ENCODE results near the gene BRINP1. TPM values are rescaled to one million over a fixed set of nuclear protein-coding genes. Genes with fewer than 3 reads are reported as not detected.

The BRINP1 gene
- total and polyA plus RNA-seq, 2 donors (not counting 3 experiments of a cell fraction or from before 2014, with no cell fraction given): 0.04 TPM; not detected in 1

GRCh38 chr9:119159386-119159785 is 209.8 kb downstream of the BRINP1 start:
- no peak overlapping the region for H3K9ac ChIP-seq (replicated peaks; ENCODE audit: extremely low read depth, insufficient read depth, low read length)
- ChIA-PET POLR2A (no interaction called here), CTCF (no interaction called here)
- intact Hi-C loops (cut with micrococcal nuclease): no loop called here
- no TSS peak for BruUV-seq (replicated peaks)
- H3K27ac ChIP-seq (ENCODE audit: insufficient read depth, low read depth, low read length): no peak overlapping the region
- no peak overlapping the region for H3K4me2 ChIP-seq (ENCODE audit: insufficient read depth, low read length)
- H3K27me3 ChIP-seq (ENCODE audit: control insufficient read depth in 2 of 2, insufficient read depth in 2 of 2, low read length in 2 of 2): no peaks in the 10 kb centered on the region
- no peak overlapping the region for H3K4me3 ChIP-seq (replicated peaks in 1 of 3; ENCODE audit: insufficient read depth in 1 of 3, low read depth in 1 of 3, low read length in 3 of 3)
- DNase-seq (ENCODE audit: low read depth, low spot score) (no peak), FAIRE-seq (no peak)
- no peaks in the 10 kb centered on the region for H3K9me3 ChIP-seq (replicated peaks; ENCODE audit: control insufficient read depth, insufficient read depth, low read length)
- no peaks in the 10 kb centered on the region for H3K36me3 ChIP-seq (ENCODE audit: control insufficient read depth in 2 of 2, extremely low read depth in 1 of 2, insufficient read depth in 2 of 2, low read length in 2 of 2)
- H3K9me1 ChIP-seq (replicated peaks; ENCODE audit: control insufficient read depth, extremely low read depth, insufficient read depth, low read length): no peaks in the 10 kb centered on the region
- H2AFZ ChIP-seq (ENCODE audit: low read depth, low read length): no peak overlapping the region
- TF ChIP-seq MAX (IDR thresholded peaks at IDR 0.05; ENCODE audit: insufficient read depth, insufficient read length) (no peak), EZH2 (IDR thresholded peaks at IDR 0.05; ENCODE audit: borderline replicate concordance, low read depth, low read length, severe bottlenecking) (no peak), JUN (IDR thresholded peaks at IDR 0.05; ENCODE audit: borderline replicate concordance, insufficient read depth, insufficient read length, low read depth) (no peak), FOS (IDR thresholded peaks at IDR 0.05; ENCODE audit: borderline replicate concordance, insufficient read depth, low read length) (no peak), POLR2AphosphoS5 (IDR thresholded peaks at IDR 0.05; ENCODE audit: insufficient read depth, low read depth, low read length) (no peak)
- dilution Hi-C loops (cut with MboI; ENCODE audit: extremely low pct_ligation_motif_present, low sequenced_read_pairs): no loop called here
- H3K4me1 ChIP-seq (ENCODE audit: control insufficient read depth, extremely low read depth, insufficient read depth, low read length): no peaks in the 10 kb centered on the region
- H4K20me1 ChIP-seq (replicated peaks; ENCODE audit: control insufficient read depth, extremely low read depth, insufficient read depth, low read length): no peaks in the 10 kb centered on the region
- H3K79me2 ChIP-seq (ENCODE audit: control insufficient read depth, insufficient read depth, low read length): no peaks in the 10 kb centered on the region

- CTCF ChIA-PET: interaction anchor here (0.7 kb wide), 1 partner anchor 352 kb away, joined by 5 read pairs; no protein-coding TSS in a partner anchor
- H3K4me2 ChIP-seq (ENCODE audit: insufficient read depth, low read length): no peak overlapping the region
- no peaks in the 10 kb centered on the region for H3K4me1 ChIP-seq (ENCODE audit: control insufficient read depth, extremely low read depth, insufficient read depth, low read length)
- H4K20me1 ChIP-seq (replicated peaks; ENCODE audit: control insufficient read depth, extremely low read depth, insufficient read depth, low read length): no peaks in the 10 kb centered on the region
- H2AFZ ChIP-seq (ENCODE audit: low read depth, low read length): no peak overlapping the region
- DNase-seq (ENCODE audit: low read depth, low spot score): no peak
- no peak overlapping the region for H3K4me3 ChIP-seq (replicated peaks in 1 of 3; ENCODE audit: insufficient read depth in 1 of 3, low read depth in 1 of 3, low read length in 3 of 3)
- no peak for FAIRE-seq
- TF ChIP-seq MAX (IDR thresholded peaks at IDR 0.05; ENCODE audit: insufficient read depth, insufficient read length) (no peak), JUN (IDR thresholded peaks at IDR 0.05; ENCODE audit: borderline replicate concordance, insufficient read depth, insufficient read length, low read depth) (no peak), POLR2AphosphoS5 (IDR thresholded peaks at IDR 0.05; ENCODE audit: insufficient read depth, low read depth, low read length) (no peak), POLR2A (IDR thresholded peaks at IDR 0.05; ENCODE audit: low read depth, low read length) (no peak), MYC (IDR thresholded peaks at IDR 0.05; ENCODE audit: low read depth, low read length) (no peak), EZH2 (IDR thresholded peaks at IDR 0.05; ENCODE audit: borderline replicate concordance, low read depth, low read length, severe bottlenecking) (no peak), CTCF (IDR thresholded peaks at IDR 0.05; ENCODE audit: extremely low read depth in 1 of 2, insufficient read depth in 1 of 2, low read depth in 1 of 2, low read length in 2 of 2) (no peak), GATA2 (IDR thresholded peaks at IDR 0.05; ENCODE audit: insufficient read depth, insufficient read length, low read depth, low read length) (no peak), FOS (IDR thresholded peaks at IDR 0.05; ENCODE audit: borderline replicate concordance, insufficient read depth, low read length) (no peak)
- intact Hi-C loops (cut with micrococcal nuclease) (no loop called here), dilution Hi-C loops (cut with MboI; ENCODE audit: extremely low pct_ligation_motif_present, low sequenced_read_pairs) (no loop called here)
- no peaks in the 10 kb centered on the region for H3K79me2 ChIP-seq (ENCODE audit: control insufficient read depth, insufficient read depth, low read length)
- POLR2A ChIA-PET: no interaction called here
- no peaks in the 10 kb centered on the region for H3K9me1 ChIP-seq (replicated peaks; ENCODE audit: control insufficient read depth, extremely low read depth, insufficient read depth, low read length)
- H3K9me3 ChIP-seq (replicated peaks; ENCODE audit: control insufficient read depth, insufficient read depth, low read length): peaks cover 3% of the 10 kb centered on the region
- no TSS peak for BruUV-seq (replicated peaks)
- no peaks in the 10 kb centered on the region for H3K36me3 ChIP-seq (ENCODE audit: control insufficient read depth in 2 of 2, extremely low read depth in 1 of 2, insufficient read depth in 2 of 2, low read length in 2 of 2)
- H3K27me3 ChIP-seq (ENCODE audit: control insufficient read depth in 2 of 2, insufficient read depth in 2 of 2, low read length in 2 of 2): no peaks in the 10 kb centered on the region
- no peak overlapping the region for H3K9ac ChIP-seq (replicated peaks; ENCODE audit: extremely low read depth, insufficient read depth, low read length)
- no peak overlapping the region for H3K27ac ChIP-seq (ENCODE audit: insufficient read depth, low read depth, low read length)
These were observed 212.0 kb downstream of the BRINP1 start for GRCh38 chr9:119157196-119157595.

Data from endothelial cell of umbilical vein (primary cell).